Upper lobe of left lung (tissue), 4 donors: ENCODE results near the gene MIPOL1.

Source experiments
- CTCF ChIP-seq, 6 experiments: fragments of 450-650 bp in 4 of 6; fragments of 200-600 bp in 2 of 6; sonication (generic) in 2 of 6; IDR thresholded peaks; one replicate each; pipeline ENCODE4 v1.5.1; 2016 to 2019; ENCODE audit warnings: antibody characterized with exemption in 6 of 6
- EP300 ChIP-seq, 4 donors: sonication (generic); formaldehyde crosslinking; IDR thresholded peaks; one replicate each; pipeline ENCODE4 v1.5.1; 2017; ENCODE audit warnings: antibody characterized with exemption in 4 of 4, control low read depth in 2 of 4
- POLR2A ChIP-seq, 4 donors: fragments of 450-650 bp; IDR thresholded peaks; one replicate each; pipeline ENCODE4 v1.5.1; 2016 to 2017; ENCODE audit warnings: antibody characterized with exemption in 4 of 4, mild to moderate bottlenecking in 2 of 4
- POLR2AphosphoS5 ChIP-seq, 2 donors: sonication (generic); formaldehyde crosslinking; IDR thresholded peaks; one replicate each; pipeline ENCODE4 v1.5.1; 2017; ENCODE audit warnings: antibody characterized with exemption in 2 of 2

GRCh38 chr14:37447883-37448391, 250.2 kb downstream of the MIPOL1 start:
- TF ChIP-seq CTCF (IDR thresholded peaks at IDR 0.05) (no peak), POLR2AphosphoS5 (IDR thresholded peaks at IDR 0.05) (no peak), POLR2A (IDR thresholded peaks at IDR 0.05) (no peak), EP300 (IDR thresholded peaks at IDR 0.05) (no peak)
